NCI-H1694 treated with DMSO at 0.1 percent for 48 hours (cell line): Measurements from ENCODE around the gene SEPTIN12.

ENCODE experiments used
- DNase-seq: peaks from one replicate; lab custom pipeline; 2025; lab: John Stamatoyannopoulos, UW

Gene SEPTIN12

GRCh38 chr16:4787627-4788482 is at the start of gene SEPTIN12:
TSS of gene SEPTIN12 (minus strand) at chr16:4788345. CDS start at chr16:4787645, 700 bp downstream.
- DNase-seq = no peak

GRCh38 chr16:4836727-4837126 is 48.6 kb upstream of the SEPTIN12 start:
- no peak for DNase-seq

GRCh38 chr16:4833584-4833983 is 45.4 kb upstream of the SEPTIN12 start:
- no peak for DNase-seq

GRCh38 chr16:4832698-4833343 is 44.7 kb upstream of the SEPTIN12 start:
- no peak for DNase-seq

GRCh38 chr16:4831616-4832015 is 43.5 kb upstream of the SEPTIN12 start:
- no peak for DNase-seq

GRCh38 chr16:4830408-4830807 is 42.3 kb upstream of the SEPTIN12 start:
- DNase-seq = no peak

- no peak for DNase-seq
Measured at GRCh38 chr16:4828567-4829321, 40.6 kb upstream of the SEPTIN12 start.

- DNase-seq = no peak
Measured at GRCh38 chr16:4826980-4827379, 38.8 kb upstream of the SEPTIN12 start.

- DNase-seq = no peak
Measured at GRCh38 chr16:4826526-4826925, 38.4 kb upstream of the SEPTIN12 start.

GRCh38 chr16:4825196-4825595 is 37.1 kb upstream of the SEPTIN12 start:
- DNase-seq = no peak

GRCh38 chr16:4820652-4821051 is 32.5 kb upstream of the SEPTIN12 start:
- no peak for DNase-seq

GRCh38 chr16:4814542-4815173 is 26.5 kb upstream of the SEPTIN12 start:
- DNase-seq = no peak

- DNase-seq = no peak
Measured at GRCh38 chr16:4814046-4814445, 25.9 kb upstream of the SEPTIN12 start.

GRCh38 chr16:4813251-4814003 is 25.3 kb upstream of the SEPTIN12 start:
- no peak for DNase-seq

- no peak for DNase-seq
Measured at GRCh38 chr16:4811773-4812172, 23.6 kb upstream of the SEPTIN12 start.

GRCh38 chr16:4811242-4811641 is 23.1 kb upstream of the SEPTIN12 start:
- no peak for DNase-seq

GRCh38 chr16:4806280-4806679 is 18.1 kb upstream of the SEPTIN12 start:
- DNase-seq = no peak

GRCh38 chr16:4805231-4805630 is 17.1 kb upstream of the SEPTIN12 start:
- no peak for DNase-seq

- no peak for DNase-seq
Measured at GRCh38 chr16:4803898-4804762, 16.0 kb upstream of the SEPTIN12 start.

GRCh38 chr16:4803401-4803844 is 15.3 kb upstream of the SEPTIN12 start:
- no peak for DNase-seq
